HG02884 (cell line): ENCODE data around the gene NUS1.
"Not testable (repeated sequence)": the region's sequence is repeated elsewhere in the genome, so short reads cannot be mapped to it uniquely, and the experiment has no call there.

Experiments used
- ATAC-seq: cut with Tn5 transposase; IDR thresholded peaks from one replicate; pipeline ENCODE4 v1.9.1; 2021; ENCODE audit warnings: mild to moderate bottlenecking, moderate library complexity; ENCODE audit not compliant: unreplicated experiment

NUS1 gene

DNA sequence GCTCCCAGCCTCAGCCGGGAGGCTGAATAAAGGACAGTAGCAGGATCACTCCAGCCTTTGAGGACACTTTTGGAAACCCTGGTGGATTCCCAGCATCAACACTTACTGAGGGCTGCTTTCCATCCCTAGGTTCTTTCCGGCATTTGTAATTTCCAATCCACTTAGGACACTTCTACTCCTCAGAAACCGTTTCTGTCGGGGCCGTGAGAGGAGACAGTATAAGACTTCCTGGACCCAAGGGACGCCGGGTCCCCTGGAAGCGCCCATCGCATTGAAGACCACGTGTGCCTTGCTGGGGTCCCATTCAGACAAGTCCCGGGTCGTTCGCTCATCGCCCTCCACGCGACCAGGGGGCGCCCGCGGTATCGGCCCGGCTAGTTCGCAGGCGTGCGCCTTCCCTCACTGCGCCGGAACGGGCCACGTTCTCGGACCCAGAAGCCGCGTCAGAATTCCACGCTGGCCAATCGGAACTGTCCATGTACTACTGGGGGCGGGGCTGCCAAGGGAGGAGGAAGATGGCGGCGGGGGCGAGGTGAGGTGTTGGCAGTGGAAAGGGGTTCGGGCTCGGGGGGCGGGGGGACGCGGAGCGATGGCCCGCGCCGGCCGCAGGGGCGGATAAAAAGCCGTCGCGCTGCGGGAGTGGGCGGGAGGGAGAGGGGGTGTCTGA is at the start of gene NUS1:
Gene NUS1 (plus strand): TSS at position 479 of the 667 bp plus-strand sequence. CDS start 202 bp downstream, outside the sequence.
- ATAC-seq: peak; percentile 97

DNA sequence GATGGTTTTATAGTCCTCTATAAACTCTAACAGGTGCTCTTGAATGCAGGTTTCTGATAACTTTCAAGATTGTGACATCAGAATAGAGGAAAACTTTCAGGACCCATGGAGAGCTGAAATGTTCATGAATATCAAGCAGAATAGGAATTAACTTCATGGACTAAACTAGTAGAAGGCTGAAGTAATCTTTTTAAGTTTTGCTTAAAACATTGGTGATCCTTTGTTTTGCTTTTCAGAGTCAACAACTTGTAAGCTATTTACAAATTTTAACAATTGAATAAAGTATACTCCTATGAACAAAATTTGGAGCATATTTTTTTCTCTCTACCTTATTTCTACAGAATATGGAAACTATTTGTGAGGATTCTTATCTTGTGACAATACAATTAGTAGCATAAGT is 47.7 kb upstream of the NUS1 start:
- no peak for ATAC-seq

DNA sequence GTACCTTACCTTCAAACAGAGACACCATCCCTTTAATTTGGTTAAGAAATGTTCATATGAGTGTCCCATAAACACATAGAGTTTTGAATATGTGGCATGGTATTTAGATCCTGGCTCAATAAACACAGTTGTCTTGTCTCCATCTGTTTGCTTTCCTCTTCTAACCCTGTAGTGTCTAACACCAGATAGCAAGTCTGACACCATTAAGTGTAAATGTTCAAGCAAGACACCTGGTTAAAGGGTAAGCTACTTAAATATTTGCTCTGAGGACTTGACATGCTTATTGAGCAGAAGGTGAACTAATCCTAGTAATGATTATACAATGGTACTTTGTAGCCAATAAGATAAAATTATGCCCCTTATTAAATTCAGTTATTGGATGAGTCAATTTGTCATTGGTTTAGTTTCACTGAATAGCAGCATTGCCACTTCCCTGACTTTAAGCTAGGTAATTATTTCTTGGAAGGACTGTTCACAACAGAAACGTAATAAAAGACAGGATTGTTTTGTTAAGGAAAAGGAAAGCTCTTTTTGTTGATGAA is 46.1 kb upstream of the NUS1 start:
- ATAC-seq: no peak

- no peak for ATAC-seq
Observed at GRCh38 chr6:117637770-117638169, 37.5 kb upstream of the NUS1 start.

- ATAC-seq: no peak
Observed at GRCh38 chr6:117642976-117643375, 32.3 kb upstream of the NUS1 start.

DNA sequence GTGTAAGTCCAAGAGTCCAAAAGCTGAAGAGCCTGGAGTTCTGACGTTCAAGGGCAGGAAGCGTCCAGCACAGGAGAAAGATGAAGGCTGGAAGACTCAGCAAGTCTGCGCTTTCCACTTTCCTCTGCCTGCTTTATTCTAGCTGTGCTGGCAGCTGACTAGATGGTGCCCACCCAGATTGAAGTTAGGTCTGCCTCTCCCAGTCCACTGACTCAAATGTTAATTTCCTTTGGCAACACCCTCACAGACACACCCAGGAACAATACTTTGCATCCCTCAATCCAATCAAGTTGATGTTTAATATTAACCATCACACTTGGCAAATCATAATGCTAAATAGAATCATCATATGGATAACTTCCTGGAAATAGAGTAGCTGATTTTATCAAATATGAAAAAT is 23.3 kb upstream of the NUS1 start:
- not testable (repeated sequence) for ATAC-seq

DNA sequence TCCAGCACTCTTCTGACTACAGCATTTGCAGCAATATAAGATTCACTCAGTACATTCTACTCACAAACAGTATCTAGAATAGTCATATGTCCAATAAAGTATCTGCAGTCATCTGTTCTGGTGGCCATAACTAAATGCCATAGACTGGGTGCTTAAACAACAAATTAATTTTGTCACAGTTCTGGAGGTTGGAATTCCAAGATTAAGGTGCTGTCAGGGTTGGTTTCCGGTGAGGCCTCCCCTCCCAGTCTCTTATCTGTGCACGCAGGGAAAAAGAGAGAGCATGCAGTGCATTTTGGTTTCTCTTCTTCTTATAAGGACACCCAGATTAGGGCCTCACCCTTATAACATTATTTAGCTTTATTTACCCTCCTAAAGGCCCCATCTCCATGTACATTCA is 21.3 kb upstream of the NUS1 start:
- ATAC-seq: no peak

- ATAC-seq: no peak
Observed at GRCh38 chr6:117655380-117655779, 19.9 kb upstream of the NUS1 start.

DNA sequence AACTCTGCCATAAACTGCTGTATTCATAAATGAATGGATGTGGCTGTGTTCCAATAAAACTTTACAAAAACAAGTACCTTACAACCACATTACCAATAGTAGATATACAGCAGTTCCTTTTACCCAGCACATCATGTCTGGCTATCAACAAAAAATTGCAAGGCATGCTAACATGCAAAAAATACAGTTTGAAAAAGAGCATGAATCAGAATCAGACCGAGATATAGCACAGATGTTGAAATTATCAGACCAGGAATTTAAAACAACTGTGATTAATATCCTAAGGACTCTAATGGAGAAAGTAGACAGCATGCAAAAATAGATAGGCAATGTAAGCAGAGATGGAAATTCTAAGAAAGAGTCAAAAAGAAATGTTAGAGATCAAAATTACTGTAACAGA is 8.4 kb upstream of the NUS1 start:
- ATAC-seq: no peak

- ATAC-seq: no peak
Observed at GRCh38 chr6:117668736-117669135, 6.5 kb upstream of the NUS1 start.

DNA sequence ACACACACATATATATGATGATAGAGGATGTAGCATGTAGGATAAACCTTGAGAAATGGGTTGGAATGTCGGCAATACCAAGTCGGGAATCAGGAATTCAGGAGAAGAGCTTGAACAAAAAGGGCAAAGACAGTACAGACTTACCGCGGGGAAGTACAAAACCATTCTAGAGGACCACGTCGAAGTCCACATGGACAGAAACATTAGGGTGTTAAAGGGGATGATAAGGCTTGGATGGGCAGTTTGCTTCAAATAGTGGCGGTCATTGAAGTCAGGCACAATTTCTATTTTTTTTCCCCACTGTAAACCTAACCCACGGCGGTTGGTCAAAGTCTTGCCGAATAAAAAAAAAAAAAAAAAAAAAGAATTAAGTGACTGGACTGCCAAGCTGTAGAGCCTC is 766 bp upstream of the NUS1 start:
- ATAC-seq: no peak

GRCh38 chr6:117675658-117676301 is 511 bp downstream of the NUS1 start:
- ATAC-seq: peak; percentile 8

GRCh38 chr6:117676577-117677218 is 1.4 kb downstream of the NUS1 start:
- no peak for ATAC-seq

DNA sequence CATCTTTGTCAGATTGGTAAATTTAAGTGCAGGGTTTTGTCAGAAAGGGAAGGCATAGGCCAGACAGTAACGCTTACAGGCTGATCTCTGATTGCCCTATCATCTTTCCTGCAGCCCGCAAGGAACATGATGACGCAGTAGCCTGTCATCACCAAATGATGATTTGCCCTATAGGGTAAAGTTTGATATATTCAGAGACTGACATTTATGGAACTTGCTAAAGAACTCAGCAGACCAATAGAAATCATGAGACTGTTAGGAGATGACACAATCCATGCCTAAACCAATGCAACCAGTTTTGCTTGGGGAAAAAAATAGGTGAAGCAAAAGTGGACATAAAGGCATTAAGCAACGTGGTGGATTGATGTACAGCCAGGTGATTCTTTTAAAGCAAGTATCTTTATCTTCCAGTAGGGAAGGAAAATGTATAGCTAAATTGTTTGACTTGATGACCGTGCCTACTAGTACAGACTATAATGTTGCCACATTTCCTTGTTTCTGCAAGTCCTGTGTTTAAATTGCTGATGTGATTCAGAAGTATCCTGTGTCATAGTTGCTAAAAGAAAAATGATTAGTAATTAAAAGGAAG is 2.4 kb downstream of the NUS1 start:
- no peak for ATAC-seq

DNA sequence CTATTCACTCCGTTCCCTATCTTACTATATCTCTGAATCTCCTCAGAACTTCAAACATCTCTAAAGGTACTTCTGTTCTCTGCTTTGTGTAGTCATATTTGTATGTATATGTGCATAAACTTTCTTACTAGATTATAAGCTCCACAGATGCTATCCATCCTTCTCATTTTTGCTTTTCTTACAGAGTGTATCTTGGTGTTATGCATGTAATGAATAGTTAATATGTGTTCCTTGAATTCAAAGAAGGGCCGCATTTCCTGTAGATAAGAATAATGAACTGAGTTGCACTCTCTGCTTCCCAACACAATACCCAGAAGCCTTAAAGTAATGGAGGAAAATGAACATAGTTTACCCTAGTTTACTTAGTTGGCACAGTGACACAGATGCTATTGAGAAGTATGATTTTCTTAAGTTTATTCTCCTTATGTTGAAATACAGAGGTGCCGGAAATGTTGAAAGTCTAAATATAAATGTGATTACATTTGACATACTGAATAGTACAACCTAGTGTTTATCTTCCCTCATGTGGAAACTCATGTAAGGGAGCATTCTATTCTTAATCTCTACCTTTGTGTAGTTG is 6.0 kb downstream of the NUS1 start:
- ATAC-seq: no peak

- no peak for ATAC-seq
Observed at GRCh38 chr6:117684749-117685148, 9.5 kb downstream of the NUS1 start.

- no peak for ATAC-seq
Observed at GRCh38 chr6:117685359-117685758, 10.1 kb downstream of the NUS1 start.

DNA sequence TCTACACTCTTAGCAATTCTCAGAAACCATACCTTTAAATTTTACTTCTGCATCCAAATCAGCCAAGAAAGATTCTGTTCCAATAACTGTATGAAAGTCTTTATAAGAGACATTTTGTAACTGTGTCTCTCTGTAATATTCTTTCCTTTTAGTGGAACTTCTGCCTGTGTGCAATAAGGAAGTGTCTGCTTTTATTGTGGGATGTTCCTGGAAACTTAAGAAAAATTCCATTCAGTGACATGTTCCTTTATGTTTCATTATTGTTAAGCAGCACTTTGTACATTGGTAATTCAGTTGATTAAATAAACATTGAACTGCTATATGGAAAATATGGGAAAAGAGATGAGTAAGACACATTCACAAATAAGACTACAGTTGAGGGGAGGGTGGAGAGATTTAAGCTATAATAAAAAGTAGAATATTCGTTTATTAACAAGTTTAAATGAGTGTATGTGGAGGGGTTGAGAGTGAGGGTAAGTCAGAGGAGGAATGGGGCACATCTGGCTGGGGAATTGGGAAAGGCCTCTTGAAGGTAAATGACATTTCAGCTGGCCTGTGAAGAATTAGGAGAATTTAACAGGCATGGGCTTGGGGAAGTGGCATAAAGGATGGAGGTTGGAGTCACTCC is 11.9 kb downstream of the NUS1 start:
- no peak for ATAC-seq

GRCh38 chr6:117689584-117689983 is 14.3 kb downstream of the NUS1 start:
- ATAC-seq: not testable (repeated sequence)

DNA sequence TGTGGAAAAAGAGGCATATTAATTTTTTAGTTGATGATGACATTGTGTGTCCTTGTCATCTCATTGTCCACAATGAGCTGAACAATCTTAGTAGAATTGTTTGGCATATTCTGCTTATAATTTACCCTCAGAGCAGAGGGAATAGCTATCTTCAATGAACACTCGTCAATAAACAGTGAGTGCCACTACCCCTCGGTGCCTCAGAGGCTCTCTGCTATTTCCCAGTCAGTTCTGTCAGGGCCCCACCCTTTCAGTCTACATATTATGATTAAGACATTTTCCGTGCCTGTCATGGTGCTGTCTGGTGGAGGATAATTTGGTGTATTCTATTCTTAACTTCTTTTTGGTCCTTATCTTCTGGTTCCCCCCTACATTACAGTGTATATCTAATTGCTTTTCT is 31.2 kb downstream of the NUS1 start:
- ATAC-seq: no peak
